Tibial artery (tissue), 4 donors: ENCODE data around the gene PPP1R3E.
"Not testable (repeated sequence)": the region's sequence is repeated elsewhere in the genome, so short reads cannot be mapped to it uniquely, and the experiment has no call there.

Experiments used
- DNase-seq, 2 donors: peaks; one replicate each; pipeline ENCODE4 v3.0.0-alpha.2; 2019
- H3K27ac ChIP-seq, 2 donors: fragments of 200-600 bp; sonication (generic) in 1 of 2; 1 replicate in 1 of 2; 2 replicates in 1 of 2; pipeline ENCODE4 v1.5.1; 2018 to 2019; ENCODE audit warnings: mild to moderate bottlenecking in 1 of 2
- H3K27me3 ChIP-seq, 2 donors: fragments of 200-600 bp; sonication (generic) in 1 of 2; one replicate each; pipeline versions ENCODE4 v1.5.1 to v1.6.0; 2016 to 2019
- H3K36me3 ChIP-seq, 3 donors: fragments of 200-600 bp; sonication (generic) in 2 of 3; one replicate each; pipeline ENCODE4 v1.5.1; 2016 to 2019; ENCODE audit warnings: mild to moderate bottlenecking in 2 of 3
- H3K4me1 ChIP-seq, 4 donors: fragments of 200-600 bp; sonication (generic) in 2 of 4; 1 replicate in 3 of 4; 2 replicates in 1 of 4; pipeline ENCODE4 v1.5.1; 2016 to 2019
- H3K4me3 ChIP-seq, 2 donors: fragments of 200-600 bp; sonication (generic) in 1 of 2; 1 replicate in 1 of 2; 2 replicates in 1 of 2; pipeline ENCODE4 v1.5.1; 2018 to 2019; ENCODE audit warnings: mild to moderate bottlenecking in 2 of 2
- H3K9me3 ChIP-seq, 3 donors: fragments of 200-600 bp; sonication (generic) in 1 of 3; one replicate each; pipeline ENCODE4 v1.5.1; 2016 to 2019
- intact Hi-C: fragments of 100-400 bp; cut with DNase I; formaldehyde crosslinking; loops from one replicate; pipeline ENCODE4 v1.15.0; 2023; ENCODE audit warnings: low total_unique reads
- TF ChIP-seq, protein P1 (sequence below), 2 experiments: fragments of 200-600 bp in 1 of 2; fragments of 450-650 bp in 1 of 2; IDR thresholded peaks; one replicate each; pipeline ENCODE4 v1.5.1; 2017 to 2019; ENCODE audit warnings: antibody characterized with exemption in 2 of 2, mild to moderate bottlenecking in 1 of 2, moderate library complexity in 1 of 2

PPP1R3E gene

GRCh38 chr14:23286020-23286901 is 16.4 kb downstream of the PPP1R3E start, which contains the start of gene HOMEZ:
TSS of gene HOMEZ (minus strand) at chr14:23286132. CDS start at chr14:23285952, 180 bp downstream.
- H3K36me3 ChIP-seq = peaks cover 0 to 3% (median 0%) of the 10 kb centered on the region in 3 donors
- H3K4me3 ChIP-seq = peak within 1 kb of the TSS; percentile 87 to 99
- TF ChIP-seq, protein P1, sequence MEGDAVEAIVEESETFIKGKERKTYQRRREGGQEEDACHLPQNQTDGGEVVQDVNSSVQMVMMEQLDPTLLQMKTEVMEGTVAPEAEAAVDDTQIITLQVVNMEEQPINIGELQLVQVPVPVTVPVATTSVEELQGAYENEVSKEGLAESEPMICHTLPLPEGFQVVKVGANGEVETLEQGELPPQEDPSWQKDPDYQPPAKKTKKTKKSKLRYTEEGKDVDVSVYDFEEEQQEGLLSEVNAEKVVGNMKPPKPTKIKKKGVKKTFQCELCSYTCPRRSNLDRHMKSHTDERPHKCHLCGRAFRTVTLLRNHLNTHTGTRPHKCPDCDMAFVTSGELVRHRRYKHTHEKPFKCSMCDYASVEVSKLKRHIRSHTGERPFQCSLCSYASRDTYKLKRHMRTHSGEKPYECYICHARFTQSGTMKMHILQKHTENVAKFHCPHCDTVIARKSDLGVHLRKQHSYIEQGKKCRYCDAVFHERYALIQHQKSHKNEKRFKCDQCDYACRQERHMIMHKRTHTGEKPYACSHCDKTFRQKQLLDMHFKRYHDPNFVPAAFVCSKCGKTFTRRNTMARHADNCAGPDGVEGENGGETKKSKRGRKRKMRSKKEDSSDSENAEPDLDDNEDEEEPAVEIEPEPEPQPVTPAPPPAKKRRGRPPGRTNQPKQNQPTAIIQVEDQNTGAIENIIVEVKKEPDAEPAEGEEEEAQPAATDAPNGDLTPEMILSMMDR (IDR thresholded peaks at IDR 0.05) = peak in 1 of 2 experiments; percentile 32
- intact Hi-C loops = no loop called here
- peaks cover 0 to under 1% of the 10 kb centered on the region in 2 donors for H3K27me3 ChIP-seq
- H3K27ac ChIP-seq = peak within 1 kb of the TSS; percentile 95 to 100
- peak; percentile 100 for DNase-seq
- H3K4me1 ChIP-seq = peaks cover 0 to 22% (median 9%) of the 10 kb centered on the region in 4 donors
- no peaks in the 10 kb centered on the region for H3K9me3 ChIP-seq

- TF ChIP-seq, protein P1 (IDR thresholded peaks at IDR 0.05) = no peak
Observed at GRCh38 chr14:23285530-23286019, 17.1 kb downstream of the PPP1R3E start.

DNA sequence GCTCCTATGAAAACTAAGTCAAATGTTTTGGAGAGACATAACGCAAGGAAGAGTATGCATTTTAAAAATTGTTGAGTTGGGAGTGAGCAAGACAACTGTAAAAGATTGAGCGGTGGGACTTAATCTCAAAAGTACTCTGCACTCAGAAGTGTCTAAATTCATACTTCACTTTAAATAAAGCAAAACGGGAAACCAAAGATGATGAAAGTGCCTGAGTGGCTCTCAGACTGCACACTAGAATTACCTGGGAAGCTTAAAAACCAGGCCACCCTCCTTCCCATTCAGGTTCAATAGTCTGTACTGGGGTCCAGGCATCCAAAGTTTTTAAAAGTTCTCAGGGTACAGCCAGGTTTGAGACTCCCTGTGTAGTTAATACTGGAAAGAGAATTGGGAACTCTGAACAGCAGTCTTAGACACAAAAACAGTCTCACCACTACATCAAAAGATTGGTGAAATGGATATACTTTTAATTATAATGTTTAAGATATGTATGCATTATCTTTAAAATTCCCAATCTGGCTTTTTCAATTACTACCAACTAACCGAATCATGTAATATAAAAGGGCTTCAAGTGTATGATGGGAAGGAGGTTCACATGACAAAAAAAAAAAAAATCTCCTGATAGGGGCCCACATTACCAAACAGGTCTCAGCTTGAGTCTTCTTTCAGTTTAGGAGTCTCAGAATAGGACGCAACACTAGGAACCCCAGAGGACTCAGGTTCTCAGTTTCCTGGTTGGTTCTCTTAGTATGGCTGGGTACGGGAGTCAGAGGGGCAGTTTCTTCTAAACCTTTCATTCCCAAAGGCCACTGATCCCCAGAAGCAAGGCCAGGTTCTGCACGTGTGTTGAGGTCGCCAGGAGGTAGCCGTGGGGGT is 17.8 kb downstream of the PPP1R3E start:
- H3K4me1 ChIP-seq = peaks cover 0 to 22% (median 11%) of the 10 kb centered on the region in 4 donors
- TF ChIP-seq, protein P1 (IDR thresholded peaks at IDR 0.05) = no peak

More at GRCh38 chr14:23285530-23286019, 17.1 kb downstream of the PPP1R3E start:
- Histone ChIP-seq H3K27me3 (no peaks in the 10 kb centered on the region), H3K27ac (peak overlapping the region; percentile 95 to 100), H3K4me3 (peak overlapping the region; percentile 87 to 99), H3K4me1 (peaks cover 0 to 22% (median 9%) of the 10 kb centered on the region in 4 donors), H3K36me3 (peaks cover 0 to 6% (median 0%) of the 10 kb centered on the region in 3 donors), H3K9me3 (no peaks in the 10 kb centered on the region)
- intact Hi-C loops = no loop called here
- DNase-seq = no peak

DNA sequence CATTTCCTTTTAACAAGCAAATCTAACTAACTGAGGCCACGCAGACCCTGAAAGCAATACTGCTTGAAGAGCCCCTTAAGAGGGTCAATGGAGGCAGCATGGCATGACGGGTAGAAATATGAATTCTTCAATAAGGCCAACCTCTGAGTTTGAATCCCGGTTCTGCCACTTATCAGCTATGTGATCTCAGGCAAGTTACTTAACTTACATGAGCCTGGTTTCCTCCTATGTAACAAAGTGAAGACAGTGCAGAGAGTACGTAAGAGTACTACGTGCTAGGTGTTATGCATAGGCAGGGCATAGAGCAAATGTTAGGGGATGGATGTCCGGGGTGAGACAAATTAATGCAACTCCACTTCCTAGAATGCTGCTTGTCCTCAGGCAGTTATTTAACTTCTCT is 21.4 kb downstream of the PPP1R3E start:
- intact Hi-C loops = no loop called here

More for the DNA sequence above, 17.8 kb downstream of the PPP1R3E start:
- peaks cover 0 to 6% (median 0%) of the 10 kb centered on the region in 3 donors for H3K36me3 ChIP-seq
- peak overlapping the region; percentile 95 to 100 for H3K27ac ChIP-seq
- no peak for DNase-seq
- no peaks in the 10 kb centered on the region for H3K9me3 ChIP-seq
- no peaks in the 10 kb centered on the region for H3K27me3 ChIP-seq
- H3K4me3 ChIP-seq = peak overlapping the region; percentile 87 to 99
- intact Hi-C loops = no loop called here

GRCh38 chr14:23277928-23278327 is 24.7 kb downstream of the PPP1R3E start:
- H3K9me3 ChIP-seq, intact Hi-C loops, DNase-seq, H3K27ac ChIP-seq, H3K27me3 ChIP-seq, H3K4me3 ChIP-seq, H3K4me1 ChIP-seq: not testable (repeated sequence)
- H3K36me3 ChIP-seq = peaks cover 10 to 27% (median 15%) of the 10 kb centered on the region in 3 donors

More for the DNA sequence above, 21.4 kb downstream of the PPP1R3E start:
- Histone ChIP-seq H3K27ac (no peak overlapping the region), H3K9me3 (no peaks in the 10 kb centered on the region), H3K4me3 (no peak overlapping the region), H3K27me3 (no peaks in the 10 kb centered on the region), H3K36me3 (peaks cover 3 to 15% (median 4%) of the 10 kb centered on the region in 3 donors), H3K4me1 (peaks cover 0 to 15% (median 5%) of the 10 kb centered on the region in 4 donors)
- DNase-seq = no peak
- TF ChIP-seq, protein P1 (IDR thresholded peaks at IDR 0.05) = no peak
